ENCODE data around the gene C19orf18.

C19orf18 gene

GRCh38 chr19:58014141-58014540 is 39.8 kb upstream of the C19orf18 start:
- TF ChIP-seq REST (IDR thresholded peaks at IDR 0.05; ENCODE audit: insufficient read depth in 1 of 2, low read depth in 2 of 2, low read length in 2 of 2) (no peak), POLR2AphosphoS5 (IDR thresholded peaks at IDR 0.05; ENCODE audit: low read depth, low read length) (no peak), FOXP2 (optimal IDR thresholded peaks at IDR 0.05; ENCODE audit: borderline replicate concordance, extremely low read depth, extremely low read length, insufficient read depth) (no peak), SIN3A (IDR thresholded peaks at IDR 0.05; ENCODE audit: borderline replicate concordance, insufficient read depth, low read length) (no peak)

- TF ChIP-seq SIN3A (IDR thresholded peaks at IDR 0.05; ENCODE audit: borderline replicate concordance, insufficient read depth, low read length) (no peak), REST (IDR thresholded peaks at IDR 0.05; ENCODE audit: insufficient read depth in 1 of 2, low read depth in 2 of 2, low read length in 2 of 2) (no peak), TAF1 (IDR thresholded peaks at IDR 0.05; ENCODE audit: borderline replicate concordance, insufficient read depth, low read length) (no peak), POLR2AphosphoS5 (IDR thresholded peaks at IDR 0.05; ENCODE audit: low read depth, low read length) (no peak), FOXP2 (optimal IDR thresholded peaks at IDR 0.05; ENCODE audit: borderline replicate concordance, extremely low read depth, extremely low read length, insufficient read depth) (no peak)
These were observed 36.2 kb upstream of the C19orf18 start for GRCh38 chr19:58010507-58010906.

- TF ChIP-seq POLR2AphosphoS5 (IDR thresholded peaks at IDR 0.05; ENCODE audit: low read depth, low read length) (peak; percentile 23; the same call in 1 of the 2 replicates), SIN3A (IDR thresholded peaks at IDR 0.05; ENCODE audit: borderline replicate concordance, insufficient read depth, low read length) (no peak), TAF1 (IDR thresholded peaks at IDR 0.05; ENCODE audit: borderline replicate concordance, insufficient read depth, low read length) (no peak), FOXP2 (optimal IDR thresholded peaks at IDR 0.05; ENCODE audit: borderline replicate concordance, extremely low read depth, extremely low read length, insufficient read depth) (no peak), REST (IDR thresholded peaks at IDR 0.05; ENCODE audit: insufficient read depth in 1 of 2, low read depth in 2 of 2, low read length in 2 of 2) (no peak)
These were observed 35.5 kb upstream of the C19orf18 start for GRCh38 chr19:58009666-58010301.

- TF ChIP-seq TAF1 (IDR thresholded peaks at IDR 0.05; ENCODE audit: borderline replicate concordance, insufficient read depth, low read length) (no peak), POLR2AphosphoS5 (IDR thresholded peaks at IDR 0.05; ENCODE audit: low read depth, low read length) (no peak), REST (IDR thresholded peaks at IDR 0.05; ENCODE audit: insufficient read depth in 1 of 2, low read depth in 2 of 2, low read length in 2 of 2) (no peak), FOXP2 (optimal IDR thresholded peaks at IDR 0.05; ENCODE audit: borderline replicate concordance, extremely low read depth, extremely low read length, insufficient read depth) (no peak), SIN3A (IDR thresholded peaks at IDR 0.05; ENCODE audit: borderline replicate concordance, insufficient read depth, low read length) (no peak)
These were observed 34.9 kb upstream of the C19orf18 start for GRCh38 chr19:58009301-58009665.

- TF ChIP-seq SIN3A (IDR thresholded peaks at IDR 0.05; ENCODE audit: borderline replicate concordance, insufficient read depth, low read length) (no peak), POLR2AphosphoS5 (IDR thresholded peaks at IDR 0.05; ENCODE audit: low read depth, low read length) (no peak), FOXP2 (optimal IDR thresholded peaks at IDR 0.05; ENCODE audit: borderline replicate concordance, extremely low read depth, extremely low read length, insufficient read depth) (no peak), TAF1 (IDR thresholded peaks at IDR 0.05; ENCODE audit: borderline replicate concordance, insufficient read depth, low read length) (no peak), REST (IDR thresholded peaks at IDR 0.05; ENCODE audit: insufficient read depth in 1 of 2, low read depth in 2 of 2, low read length in 2 of 2) (no peak)
These were observed 33.0 kb upstream of the C19orf18 start for GRCh38 chr19:58007285-58007684.

All from PFSK-1 (cell line).